Fibroblast of gingiva (primary cell): ENCODE results near the gene NCBP2L.

Source experiments
- DNase-seq: peaks from one replicate; pipeline ENCODE4 v3.0.0-alpha.2; 2011; ENCODE audit warnings: low read depth

The NCBP2L gene

GRCh38 chrX:107777536-107777832, at the start of gene NCBP2L:
NCBP2L (plus strand) TSS chrX:107777733; CDS start chrX:107794221, 16,488 bp downstream.
- DNase-seq, result no peak

GRCh38 chrX:107728371-107729099, 49.0 kb upstream of the NCBP2L start:
- DNase-seq, result no peak

GRCh38 chrX:107729558-107730297, 47.8 kb upstream of the NCBP2L start:
- no peak for DNase-seq

- DNase-seq, result no peak
Measured at GRCh38 chrX:107730298-107730655, 47.3 kb upstream of the NCBP2L start.

GRCh38 chrX:107730991-107731766, 46.4 kb upstream of the NCBP2L start:
- no peak for DNase-seq

- DNase-seq, result peak; percentile 75
Measured at GRCh38 chrX:107731831-107732502, 45.6 kb upstream of the NCBP2L start.

GRCh38 chrX:107733686-107734085, 43.8 kb upstream of the NCBP2L start:
- DNase-seq, result no peak

- DNase-seq, result no peak
Measured at GRCh38 chrX:107734646-107735045, 42.9 kb upstream of the NCBP2L start.

GRCh38 chrX:107736781-107737531, 40.6 kb upstream of the NCBP2L start:
- DNase-seq, result no peak

- no peak for DNase-seq
Measured at GRCh38 chrX:107738272-107738671, 39.3 kb upstream of the NCBP2L start.

- DNase-seq, result no peak
Measured at GRCh38 chrX:107738768-107739167, 38.8 kb upstream of the NCBP2L start.

- DNase-seq, result no peak
Measured at GRCh38 chrX:107739541-107739940, 38.0 kb upstream of the NCBP2L start.

GRCh38 chrX:107741404-107741790, 36.1 kb upstream of the NCBP2L start:
- DNase-seq, result no peak

- no peak for DNase-seq
Measured at GRCh38 chrX:107742700-107743191, 34.8 kb upstream of the NCBP2L start.

GRCh38 chrX:107743995-107744394, 33.5 kb upstream of the NCBP2L start:
- no peak for DNase-seq

GRCh38 chrX:107744868-107745267, 32.7 kb upstream of the NCBP2L start:
- DNase-seq, result no peak

- peak; percentile 62 for DNase-seq
Measured at GRCh38 chrX:107747596-107748161, 29.9 kb upstream of the NCBP2L start.

GRCh38 chrX:107748506-107748905, 29.0 kb upstream of the NCBP2L start:
- DNase-seq, result no peak

GRCh38 chrX:107750263-107750662, 27.3 kb upstream of the NCBP2L start:
- no peak for DNase-seq

- no peak for DNase-seq
Measured at GRCh38 chrX:107750861-107751445, 26.6 kb upstream of the NCBP2L start.

GRCh38 chrX:107752043-107752442, 25.5 kb upstream of the NCBP2L start:
- no peak for DNase-seq
